WTC11 (cell line): ENCODE measurements around the gene DISP3. TPM values are rescaled to one million over a fixed set of nuclear protein-coding genes. Genes with fewer than 3 reads are reported as not detected.

Experiments
- ATAC-seq: fragments of 200-7000 bp; cut with Tn5 transposase; 2 replicates; pipeline ENCODE4 v1.10.0; 2021; ENCODE audit warnings: mild to moderate bottlenecking, moderate library complexity
- CTCF ChIA-PET: fragments of 300-600 bp; sonication (Branson Sonifier 250); formaldehyde crosslinking; loops from one replicate; lab custom pipeline; 2021; ENCODE audit warnings: antibody characterized with exemption; lab: Charles Lee
- POLR2A ChIA-PET: fragments of 350-600 bp; sonication (Branson Sonifier 250); formaldehyde crosslinking; loops from one replicate; lab custom pipeline; 2021; ENCODE audit warnings: antibody characterized with exemption; lab: Charles Lee
- DNase-seq: peaks from one replicate; pipeline ENCODE4 v3.0.0; 2021; ENCODE audit warnings: low spot score
- H3K27ac Mint-ChIP-seq: 2 replicates; pipeline ENCODE4 v1.8.0; 2021; ENCODE audit warnings: mixed read lengths
- H3K27me3 Mint-ChIP-seq: 2 replicates; pipeline ENCODE4 v1.8.0; 2021; ENCODE audit warnings: low read depth, mild to moderate bottlenecking, moderate library complexity, mixed read lengths
- H3K36me3 Mint-ChIP-seq: 2 replicates; pipeline ENCODE4 v1.8.0; 2021; ENCODE audit warnings: mixed read lengths
- H3K4me1 Mint-ChIP-seq: 2 replicates; pipeline ENCODE4 v1.8.0; 2022; ENCODE audit warnings: mixed read lengths
- H3K4me3 Mint-ChIP-seq: 2 replicates; pipeline ENCODE4 v1.8.0; 2021; ENCODE audit warnings: mild to moderate bottlenecking, moderate library complexity, mixed read lengths
- H3K9me3 Mint-ChIP-seq: 2 replicates; pipeline ENCODE4 v1.8.0; 2021; ENCODE audit warnings: mixed read lengths
- EMX1 ChIP-seq: fragments of 250-450 bp; sonication (Bioruptor Pico); IDR thresholded peaks from 2 replicates; pipeline ENCODE4 v1.8.0; 2021; ENCODE audit warnings: mild to moderate bottlenecking
- GABPB1 ChIP-seq: sonication (generic); formaldehyde crosslinking; IDR thresholded peaks from 2 replicates; pipeline ENCODE4 v1.8.1; 2023; ENCODE audit warnings: mild to moderate bottlenecking, missing genetic modification reagents
- KAT7 ChIP-seq: sonication (generic); formaldehyde crosslinking; IDR thresholded peaks from 2 replicates; pipeline ENCODE4 v1.8.1; 2023; ENCODE audit warnings: missing genetic modification reagents, mild to moderate bottlenecking, borderline replicate concordance
- NFYB ChIP-seq: sonication (generic); formaldehyde crosslinking; conservative IDR thresholded peaks from 2 replicates; pipeline ENCODE4 v1.8.0; 2022; ENCODE audit warnings: low read depth, missing genetic modification reagents
- SMAD4 ChIP-seq: sonication (generic); formaldehyde crosslinking; IDR thresholded peaks from 2 replicates; pipeline ENCODE4 v1.8.0; 2022; ENCODE audit warnings: mild to moderate bottlenecking, missing genetic modification reagents
- ZNF396 ChIP-seq: fragments of 250-450 bp; sonication (Bioruptor Pico); IDR thresholded peaks from 2 replicates; pipeline ENCODE4 v1.8.0; 2021; ENCODE audit warnings: mild to moderate bottlenecking, moderate library complexity, borderline replicate concordance
- ZNF671 ChIP-seq: fragments of 250-450 bp; sonication (Bioruptor Pico); IDR thresholded peaks from 2 replicates; pipeline ENCODE4 v1.8.0; 2021; ENCODE audit warnings: mild to moderate bottlenecking
- total RNA-seq: library from RNA; stranded (reverse); gene quantifications from 3 replicates; pipeline ENCODE4 v1.2.3, GENCODE V29; 2021
- TF ChIP-seq, protein P1 (sequence below): sonication (generic); formaldehyde crosslinking; IDR thresholded peaks from 2 replicates; pipeline ENCODE4 v1.8.0; 2023; ENCODE audit warnings: missing genetic modification reagents, mild to moderate bottlenecking, borderline replicate concordance
- TF ChIP-seq, protein P2 (sequence below): sonication (generic); formaldehyde crosslinking; IDR thresholded peaks from 2 replicates; pipeline ENCODE4 v1.8.1; 2022; ENCODE audit warnings: mild to moderate bottlenecking, missing genetic modification reagents, moderate library complexity, borderline replicate concordance
- TF ChIP-seq, protein P3 (sequence below): sonication (generic); formaldehyde crosslinking; IDR thresholded peaks from 2 replicates; pipeline ENCODE4 v1.8.1; 2023; ENCODE audit warnings: mild to moderate bottlenecking, missing genetic modification reagents
- TF ChIP-seq, protein P4 (sequence below): sonication (generic); formaldehyde crosslinking; IDR thresholded peaks from 2 replicates; pipeline ENCODE4 v1.8.0; 2023; ENCODE audit warnings: mild to moderate bottlenecking, missing genetic modification reagents
- TF ChIP-seq, protein P5 (sequence below): sonication (generic); formaldehyde crosslinking; IDR thresholded peaks from 2 replicates; pipeline ENCODE4 v1.8.1; 2022; ENCODE audit warnings: low read depth, mild to moderate bottlenecking, moderate library complexity, missing genetic modification reagents, borderline replicate concordance
- TF ChIP-seq, protein P6 (sequence below): fragments of 250-450 bp; sonication (Bioruptor Pico); IDR thresholded peaks from 2 replicates; pipeline ENCODE4 v1.9.0; 2021; ENCODE audit warnings: mild to moderate bottlenecking

Gene DISP3
- total RNA-seq, 1 experiment from 2014 or later: 6.0 TPM

DNA sequence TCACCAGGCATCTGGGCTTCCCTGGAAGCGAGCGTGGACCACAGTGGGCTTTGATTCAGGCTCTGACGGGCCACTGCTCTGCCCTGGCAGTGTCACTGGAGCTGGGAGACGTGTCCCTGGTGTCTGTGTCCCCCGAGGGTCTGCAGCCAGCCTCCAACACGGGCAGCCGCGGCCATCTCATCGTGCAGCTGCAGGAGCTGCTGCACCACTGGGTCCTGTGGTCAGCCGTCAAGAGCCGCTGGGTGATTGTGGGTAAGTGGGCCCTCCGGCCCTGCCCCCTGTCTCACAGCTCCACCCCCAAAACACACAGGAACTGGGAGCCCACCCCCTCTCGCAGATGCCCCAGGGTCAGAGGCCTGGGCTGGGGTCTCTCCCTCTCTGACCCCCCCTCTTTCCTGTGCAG is 40.7 kb downstream of the DISP3 start (continued):
- TF ChIP-seq ZNF396 (no peak), EMX1 (CRISPR knock-in tag) (no peak)
- TF ChIP-seq, protein P1, sequence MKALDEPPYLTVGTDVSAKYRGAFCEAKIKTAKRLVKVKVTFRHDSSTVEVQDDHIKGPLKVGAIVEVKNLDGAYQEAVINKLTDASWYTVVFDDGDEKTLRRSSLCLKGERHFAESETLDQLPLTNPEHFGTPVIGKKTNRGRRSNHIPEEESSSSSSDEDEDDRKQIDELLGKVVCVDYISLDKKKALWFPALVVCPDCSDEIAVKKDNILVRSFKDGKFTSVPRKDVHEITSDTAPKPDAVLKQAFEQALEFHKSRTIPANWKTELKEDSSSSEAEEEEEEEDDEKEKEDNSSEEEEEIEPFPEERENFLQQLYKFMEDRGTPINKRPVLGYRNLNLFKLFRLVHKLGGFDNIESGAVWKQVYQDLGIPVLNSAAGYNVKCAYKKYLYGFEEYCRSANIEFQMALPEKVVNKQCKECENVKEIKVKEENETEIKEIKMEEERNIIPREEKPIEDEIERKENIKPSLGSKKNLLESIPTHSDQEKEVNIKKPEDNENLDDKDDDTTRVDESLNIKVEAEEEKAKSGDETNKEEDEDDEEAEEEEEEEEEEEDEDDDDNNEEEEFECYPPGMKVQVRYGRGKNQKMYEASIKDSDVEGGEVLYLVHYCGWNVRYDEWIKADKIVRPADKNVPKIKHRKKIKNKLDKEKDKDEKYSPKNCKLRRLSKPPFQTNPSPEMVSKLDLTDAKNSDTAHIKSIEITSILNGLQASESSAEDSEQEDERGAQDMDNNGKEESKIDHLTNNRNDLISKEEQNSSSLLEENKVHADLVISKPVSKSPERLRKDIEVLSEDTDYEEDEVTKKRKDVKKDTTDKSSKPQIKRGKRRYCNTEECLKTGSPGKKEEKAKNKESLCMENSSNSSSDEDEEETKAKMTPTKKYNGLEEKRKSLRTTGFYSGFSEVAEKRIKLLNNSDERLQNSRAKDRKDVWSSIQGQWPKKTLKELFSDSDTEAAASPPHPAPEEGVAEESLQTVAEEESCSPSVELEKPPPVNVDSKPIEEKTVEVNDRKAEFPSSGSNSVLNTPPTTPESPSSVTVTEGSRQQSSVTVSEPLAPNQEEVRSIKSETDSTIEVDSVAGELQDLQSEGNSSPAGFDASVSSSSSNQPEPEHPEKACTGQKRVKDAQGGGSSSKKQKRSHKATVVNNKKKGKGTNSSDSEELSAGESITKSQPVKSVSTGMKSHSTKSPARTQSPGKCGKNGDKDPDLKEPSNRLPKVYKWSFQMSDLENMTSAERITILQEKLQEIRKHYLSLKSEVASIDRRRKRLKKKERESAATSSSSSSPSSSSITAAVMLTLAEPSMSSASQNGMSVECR (CRISPR knock-in tag): no peak

DNA sequence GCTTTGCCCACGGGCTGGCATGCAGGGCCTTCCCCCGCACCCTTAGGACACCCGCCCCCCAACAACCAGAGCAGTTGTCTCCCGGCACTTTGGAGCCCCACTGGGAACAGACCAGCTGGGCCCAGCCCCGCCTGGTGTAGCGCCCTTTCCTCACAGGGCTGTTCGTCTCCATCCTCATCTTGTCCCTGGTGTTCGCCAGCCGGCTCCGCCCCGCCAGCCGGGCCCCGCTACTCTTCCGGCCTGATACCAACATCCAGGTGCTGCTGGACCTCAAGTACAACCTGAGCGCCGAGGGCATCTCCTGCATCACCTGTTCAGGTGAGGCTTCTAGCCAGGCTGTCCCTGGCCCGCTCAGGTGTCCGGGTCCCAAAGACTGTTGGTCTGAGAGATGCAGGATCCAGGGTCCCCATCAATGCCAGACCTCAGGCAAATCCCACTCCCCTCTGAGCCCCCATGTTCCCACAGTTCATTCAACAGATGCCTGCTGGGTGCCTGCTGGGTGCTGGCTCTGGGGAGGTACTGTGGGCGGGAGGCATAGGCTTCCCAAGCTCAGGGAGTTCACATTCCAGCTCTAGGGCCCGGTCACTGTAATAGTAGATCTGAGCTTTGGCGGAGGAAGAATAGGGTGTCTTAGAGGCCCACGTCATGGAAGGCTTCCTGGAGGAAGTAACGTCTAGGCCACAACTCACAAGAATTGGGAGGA is 41.7 kb downstream of the DISP3 start:
- no peak overlapping the region for H3K4me3 Mint-ChIP-seq
- peak overlapping the region; percentile 65; the same call in 1 of the 2 replicates for H3K27ac Mint-ChIP-seq
- H3K9me3 Mint-ChIP-seq: no peaks in the 10 kb centered on the region
- POLR2A ChIA-PET: no interaction called here
- peak; percentile 18; the same call in 1 of the 2 replicates for ATAC-seq
- CTCF ChIA-PET: interaction anchor here (0.9 to 1.4 kb wide), 2 partner anchors 52 kb away, joined by 4 to 6 read pairs; no protein-coding TSS in a partner anchor
- H3K4me1 Mint-ChIP-seq: peaks cover 7% of the 10 kb centered on the region
- TF ChIP-seq KAT7 (CRISPR knock-in tag) (no peak), NFYB (CRISPR knock-in tag) (no peak), GABPB1 (CRISPR knock-in tag) (no peak), EMX1 (CRISPR knock-in tag) (no peak), ZNF671 (CRISPR knock-in tag) (no peak)
- TF ChIP-seq, protein P2, sequence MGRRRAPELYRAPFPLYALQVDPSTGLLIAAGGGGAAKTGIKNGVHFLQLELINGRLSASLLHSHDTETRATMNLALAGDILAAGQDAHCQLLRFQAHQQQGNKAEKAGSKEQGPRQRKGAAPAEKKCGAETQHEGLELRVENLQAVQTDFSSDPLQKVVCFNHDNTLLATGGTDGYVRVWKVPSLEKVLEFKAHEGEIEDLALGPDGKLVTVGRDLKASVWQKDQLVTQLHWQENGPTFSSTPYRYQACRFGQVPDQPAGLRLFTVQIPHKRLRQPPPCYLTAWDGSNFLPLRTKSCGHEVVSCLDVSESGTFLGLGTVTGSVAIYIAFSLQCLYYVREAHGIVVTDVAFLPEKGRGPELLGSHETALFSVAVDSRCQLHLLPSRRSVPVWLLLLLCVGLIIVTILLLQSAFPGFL (CRISPR knock-in tag): no peak
- 0 out of 2 replicates have a peak, but pooled peaks cover 2% of the 10 kb centered on the region for H3K36me3 Mint-ChIP-seq
- DNase-seq: peak; percentile 10
- no peaks in the 10 kb centered on the region for H3K27me3 Mint-ChIP-seq

DNA sequence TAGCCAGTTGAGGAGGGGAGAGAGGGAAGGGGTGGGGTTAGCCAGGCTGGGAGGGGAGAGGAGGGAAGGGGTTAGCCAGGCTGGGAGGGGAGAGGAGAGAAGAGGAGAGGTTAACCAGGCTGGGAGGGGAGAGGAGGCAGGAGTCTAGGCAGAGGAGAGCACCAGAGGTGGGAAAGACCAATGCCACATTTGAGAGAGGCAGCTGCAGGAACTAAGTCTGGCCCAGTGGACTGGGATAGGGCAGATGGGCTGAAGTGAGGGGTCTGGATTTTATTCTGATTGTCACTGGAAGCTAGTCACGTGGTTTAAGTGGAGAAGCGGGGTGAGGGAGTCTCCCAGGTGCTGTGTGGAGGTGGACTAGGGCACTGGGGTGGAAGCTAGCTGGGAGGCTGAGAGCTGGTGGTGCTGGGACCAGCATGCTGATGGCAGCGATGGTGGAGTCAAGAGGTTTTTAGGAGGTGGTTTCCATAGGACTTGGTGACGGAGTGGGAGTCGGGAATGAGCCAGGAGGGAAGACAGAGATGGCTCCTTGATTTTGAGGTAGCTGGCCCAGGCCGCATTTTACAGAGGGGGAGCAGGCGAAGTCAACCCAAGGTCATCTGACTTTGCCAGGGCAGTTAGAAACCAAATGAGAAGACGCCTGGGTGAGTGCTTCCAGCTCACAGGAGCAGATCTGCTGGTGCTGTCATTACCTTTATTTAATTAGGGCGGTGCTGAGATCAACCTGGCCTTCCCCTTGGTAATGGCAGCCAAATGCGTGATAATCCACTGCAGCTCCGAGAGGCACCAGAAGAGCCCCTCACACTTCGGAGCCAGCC is 42.8 kb downstream of the DISP3 start:
- ChIA-PET POLR2A (no interaction called here), CTCF (interaction anchor here (0.9 to 1.4 kb wide), 3 partner anchors 43 to 201 kb away, joined by 3 to 6 read pairs (median 3); partner anchors contain the start of gene DISP3)
- peak overlapping the region; percentile 83 for H3K27ac Mint-ChIP-seq
- no peak overlapping the region for H3K4me3 Mint-ChIP-seq
- DNase-seq (peak; percentile 8), ATAC-seq (no peak; the same call in 1 of the 2 replicates)
- peaks cover 7% of the 10 kb centered on the region for H3K4me1 Mint-ChIP-seq
- H3K27me3 Mint-ChIP-seq: no peaks in the 10 kb centered on the region
- 0 out of 2 replicates have a peak, but pooled peaks cover 2% of the 10 kb centered on the region for H3K36me3 Mint-ChIP-seq
- H3K9me3 Mint-ChIP-seq: no peaks in the 10 kb centered on the region
- TF ChIP-seq, protein P3, sequence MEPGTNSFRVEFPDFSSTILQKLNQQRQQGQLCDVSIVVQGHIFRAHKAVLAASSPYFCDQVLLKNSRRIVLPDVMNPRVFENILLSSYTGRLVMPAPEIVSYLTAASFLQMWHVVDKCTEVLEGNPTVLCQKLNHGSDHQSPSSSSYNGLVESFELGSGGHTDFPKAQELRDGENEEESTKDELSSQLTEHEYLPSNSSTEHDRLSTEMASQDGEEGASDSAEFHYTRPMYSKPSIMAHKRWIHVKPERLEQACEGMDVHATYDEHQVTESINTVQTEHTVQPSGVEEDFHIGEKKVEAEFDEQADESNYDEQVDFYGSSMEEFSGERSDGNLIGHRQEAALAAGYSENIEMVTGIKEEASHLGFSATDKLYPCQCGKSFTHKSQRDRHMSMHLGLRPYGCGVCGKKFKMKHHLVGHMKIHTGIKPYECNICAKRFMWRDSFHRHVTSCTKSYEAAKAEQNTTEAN (CRISPR knock-in tag): no peak
- TF ChIP-seq, protein P4, sequence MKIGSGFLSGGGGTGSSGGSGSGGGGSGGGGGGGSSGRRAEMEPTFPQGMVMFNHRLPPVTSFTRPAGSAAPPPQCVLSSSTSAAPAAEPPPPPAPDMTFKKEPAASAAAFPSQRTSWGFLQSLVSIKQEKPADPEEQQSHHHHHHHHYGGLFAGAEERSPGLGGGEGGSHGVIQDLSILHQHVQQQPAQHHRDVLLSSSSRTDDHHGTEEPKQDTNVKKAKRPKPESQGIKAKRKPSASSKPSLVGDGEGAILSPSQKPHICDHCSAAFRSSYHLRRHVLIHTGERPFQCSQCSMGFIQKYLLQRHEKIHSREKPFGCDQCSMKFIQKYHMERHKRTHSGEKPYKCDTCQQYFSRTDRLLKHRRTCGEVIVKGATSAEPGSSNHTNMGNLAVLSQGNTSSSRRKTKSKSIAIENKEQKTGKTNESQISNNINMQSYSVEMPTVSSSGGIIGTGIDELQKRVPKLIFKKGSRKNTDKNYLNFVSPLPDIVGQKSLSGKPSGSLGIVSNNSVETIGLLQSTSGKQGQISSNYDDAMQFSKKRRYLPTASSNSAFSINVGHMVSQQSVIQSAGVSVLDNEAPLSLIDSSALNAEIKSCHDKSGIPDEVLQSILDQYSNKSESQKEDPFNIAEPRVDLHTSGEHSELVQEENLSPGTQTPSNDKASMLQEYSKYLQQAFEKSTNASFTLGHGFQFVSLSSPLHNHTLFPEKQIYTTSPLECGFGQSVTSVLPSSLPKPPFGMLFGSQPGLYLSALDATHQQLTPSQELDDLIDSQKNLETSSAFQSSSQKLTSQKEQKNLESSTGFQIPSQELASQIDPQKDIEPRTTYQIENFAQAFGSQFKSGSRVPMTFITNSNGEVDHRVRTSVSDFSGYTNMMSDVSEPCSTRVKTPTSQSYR (CRISPR knock-in tag): no peak
- TF ChIP-seq SMAD4 (CRISPR knock-in tag): no peak
- TF ChIP-seq, protein P5, sequence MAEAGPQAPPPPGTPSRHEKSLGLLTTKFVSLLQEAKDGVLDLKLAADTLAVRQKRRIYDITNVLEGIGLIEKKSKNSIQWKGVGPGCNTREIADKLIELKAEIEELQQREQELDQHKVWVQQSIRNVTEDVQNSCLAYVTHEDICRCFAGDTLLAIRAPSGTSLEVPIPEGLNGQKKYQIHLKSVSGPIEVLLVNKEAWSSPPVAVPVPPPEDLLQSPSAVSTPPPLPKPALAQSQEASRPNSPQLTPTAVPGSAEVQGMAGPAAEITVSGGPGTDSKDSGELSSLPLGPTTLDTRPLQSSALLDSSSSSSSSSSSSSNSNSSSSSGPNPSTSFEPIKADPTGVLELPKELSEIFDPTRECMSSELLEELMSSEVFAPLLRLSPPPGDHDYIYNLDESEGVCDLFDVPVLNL: no peak
- TF ChIP-seq, protein P6, sequence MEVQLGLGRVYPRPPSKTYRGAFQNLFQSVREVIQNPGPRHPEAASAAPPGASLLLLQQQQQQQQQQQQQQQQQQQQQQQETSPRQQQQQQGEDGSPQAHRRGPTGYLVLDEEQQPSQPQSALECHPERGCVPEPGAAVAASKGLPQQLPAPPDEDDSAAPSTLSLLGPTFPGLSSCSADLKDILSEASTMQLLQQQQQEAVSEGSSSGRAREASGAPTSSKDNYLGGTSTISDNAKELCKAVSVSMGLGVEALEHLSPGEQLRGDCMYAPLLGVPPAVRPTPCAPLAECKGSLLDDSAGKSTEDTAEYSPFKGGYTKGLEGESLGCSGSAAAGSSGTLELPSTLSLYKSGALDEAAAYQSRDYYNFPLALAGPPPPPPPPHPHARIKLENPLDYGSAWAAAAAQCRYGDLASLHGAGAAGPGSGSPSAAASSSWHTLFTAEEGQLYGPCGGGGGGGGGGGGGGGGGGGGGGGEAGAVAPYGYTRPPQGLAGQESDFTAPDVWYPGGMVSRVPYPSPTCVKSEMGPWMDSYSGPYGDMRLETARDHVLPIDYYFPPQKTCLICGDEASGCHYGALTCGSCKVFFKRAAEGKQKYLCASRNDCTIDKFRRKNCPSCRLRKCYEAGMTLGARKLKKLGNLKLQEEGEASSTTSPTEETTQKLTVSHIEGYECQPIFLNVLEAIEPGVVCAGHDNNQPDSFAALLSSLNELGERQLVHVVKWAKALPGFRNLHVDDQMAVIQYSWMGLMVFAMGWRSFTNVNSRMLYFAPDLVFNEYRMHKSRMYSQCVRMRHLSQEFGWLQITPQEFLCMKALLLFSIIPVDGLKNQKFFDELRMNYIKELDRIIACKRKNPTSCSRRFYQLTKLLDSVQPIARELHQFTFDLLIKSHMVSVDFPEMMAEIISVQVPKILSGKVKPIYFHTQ (CRISPR knock-in tag): no peak
